COLO829 (cell line): ENCODE data around the gene TRPM7.
"Not testable (repeated sequence)": the region's sequence is repeated elsewhere in the genome, so short reads cannot be mapped to it uniquely, and the experiment has no call there.

Source experiments
- DNase-seq: peaks from one replicate; pipeline ENCODE4 v3.0.0; 2012; ENCODE audit warnings: low spot score

The TRPM7 gene

GRCh38 chr15:50670115-50670514, 16.5 kb downstream of the TRPM7 start:
- DNase-seq = no peak

- DNase-seq = no peak
Measured at GRCh38 chr15:50669611-50670010, 17.0 kb downstream of the TRPM7 start.

GRCh38 chr15:50665938-50666337, 20.7 kb downstream of the TRPM7 start:
- DNase-seq = no peak

- no peak for DNase-seq
Measured at GRCh38 chr15:50655555-50655954, 31.0 kb downstream of the TRPM7 start.

GRCh38 chr15:50653156-50653743, 33.3 kb downstream of the TRPM7 start:
- DNase-seq = no peak

GRCh38 chr15:50652671-50653070, 33.9 kb downstream of the TRPM7 start:
- no peak for DNase-seq

GRCh38 chr15:50641318-50641717, 45.3 kb downstream of the TRPM7 start:
- no peak for DNase-seq

- no peak for DNase-seq
Measured at GRCh38 chr15:50636146-50636545, 50.5 kb downstream of the TRPM7 start.

- no peak for DNase-seq
Measured at GRCh38 chr15:50633653-50634052, 52.9 kb downstream of the TRPM7 start.

GRCh38 chr15:50628421-50628820, 58.2 kb downstream of the TRPM7 start:
- DNase-seq = no peak

- no peak for DNase-seq
Measured at GRCh38 chr15:50627351-50628055, 59.1 kb downstream of the TRPM7 start.

GRCh38 chr15:50624616-50625168, 61.9 kb downstream of the TRPM7 start:
- DNase-seq = no peak

GRCh38 chr15:50622361-50622943, 64.1 kb downstream of the TRPM7 start:
- peak; percentile 8 for DNase-seq

- not testable (repeated sequence) for DNase-seq
Measured at GRCh38 chr15:50616960-50617359, 69.6 kb downstream of the TRPM7 start.

- not testable (repeated sequence) for DNase-seq
Measured at GRCh38 chr15:50616554-50616953, 70.0 kb downstream of the TRPM7 start.

GRCh38 chr15:50613600-50613999, 73.0 kb downstream of the TRPM7 start:
- DNase-seq = no peak

GRCh38 chr15:50607129-50607528, 79.5 kb downstream of the TRPM7 start:
- no peak for DNase-seq

GRCh38 chr15:50605462-50605861, 81.1 kb downstream of the TRPM7 start:
- DNase-seq = no peak

GRCh38 chr15:50602028-50602427, 84.6 kb downstream of the TRPM7 start:
- not testable (repeated sequence) for DNase-seq

- no peak for DNase-seq
Measured at GRCh38 chr15:50594311-50594710, 92.3 kb downstream of the TRPM7 start.

- DNase-seq = no peak
Measured at GRCh38 chr15:50593761-50594160, 92.8 kb downstream of the TRPM7 start.

GRCh38 chr15:50590288-50590687, 96.3 kb downstream of the TRPM7 start:
- DNase-seq = no peak

GRCh38 chr15:50577492-50577891, 109.1 kb downstream of the TRPM7 start:
- no peak for DNase-seq
